ENCODE results near the gene NDEL1.

NDEL1 gene

DNA sequence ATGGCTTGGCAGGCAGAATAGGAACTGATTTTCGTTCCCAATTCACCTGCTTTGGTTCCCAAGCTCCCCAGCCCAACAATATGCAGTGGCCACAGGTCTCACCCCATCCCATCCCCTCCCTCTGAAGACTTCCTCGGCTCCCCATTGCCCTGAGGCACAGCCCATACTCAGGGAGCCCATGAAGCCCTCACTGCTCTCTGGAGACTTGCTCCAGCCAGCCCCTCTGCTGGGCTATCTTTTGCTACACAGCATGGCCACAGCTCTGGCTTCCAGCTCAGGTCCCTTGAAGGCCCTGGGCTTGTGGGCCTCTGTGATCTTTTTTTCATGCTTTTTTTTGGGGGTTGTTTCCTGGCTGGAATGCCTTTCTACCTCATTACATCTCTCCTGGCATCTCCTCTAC lies 29.5 kb upstream of the NDEL1 start:
- no peak for FAIRE-seq
- TF ChIP-seq, protein P1, sequence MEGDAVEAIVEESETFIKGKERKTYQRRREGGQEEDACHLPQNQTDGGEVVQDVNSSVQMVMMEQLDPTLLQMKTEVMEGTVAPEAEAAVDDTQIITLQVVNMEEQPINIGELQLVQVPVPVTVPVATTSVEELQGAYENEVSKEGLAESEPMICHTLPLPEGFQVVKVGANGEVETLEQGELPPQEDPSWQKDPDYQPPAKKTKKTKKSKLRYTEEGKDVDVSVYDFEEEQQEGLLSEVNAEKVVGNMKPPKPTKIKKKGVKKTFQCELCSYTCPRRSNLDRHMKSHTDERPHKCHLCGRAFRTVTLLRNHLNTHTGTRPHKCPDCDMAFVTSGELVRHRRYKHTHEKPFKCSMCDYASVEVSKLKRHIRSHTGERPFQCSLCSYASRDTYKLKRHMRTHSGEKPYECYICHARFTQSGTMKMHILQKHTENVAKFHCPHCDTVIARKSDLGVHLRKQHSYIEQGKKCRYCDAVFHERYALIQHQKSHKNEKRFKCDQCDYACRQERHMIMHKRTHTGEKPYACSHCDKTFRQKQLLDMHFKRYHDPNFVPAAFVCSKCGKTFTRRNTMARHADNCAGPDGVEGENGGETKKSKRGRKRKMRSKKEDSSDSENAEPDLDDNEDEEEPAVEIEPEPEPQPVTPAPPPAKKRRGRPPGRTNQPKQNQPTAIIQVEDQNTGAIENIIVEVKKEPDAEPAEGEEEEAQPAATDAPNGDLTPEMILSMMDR (IDR thresholded peaks at IDR 0.05; ENCODE audit: insufficient read depth, missing control alignments) = no peak
- DNase-seq (ENCODE audit: insufficient read length, low spot score) = no peak

DNA sequence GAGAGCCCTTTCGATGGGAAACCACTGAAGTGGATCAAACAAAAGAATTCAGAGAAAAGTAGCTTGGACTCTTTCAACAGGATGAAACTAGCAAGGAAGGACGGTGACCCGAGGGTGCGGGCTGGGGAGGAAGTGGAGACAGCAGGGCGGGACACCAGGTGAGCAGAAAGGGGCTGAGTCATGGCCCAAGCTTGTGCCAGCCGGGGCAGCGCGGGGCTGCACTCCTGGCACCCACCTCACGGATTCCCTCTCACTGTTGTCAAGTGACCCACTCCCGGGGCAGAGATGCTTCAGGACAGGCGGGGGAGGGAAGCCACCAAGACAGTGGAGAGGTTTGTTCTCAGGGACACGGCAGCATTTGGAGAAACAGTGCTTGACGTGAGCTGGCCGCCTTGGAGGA lies 27.3 kb upstream of the NDEL1 start:
- TF ChIP-seq, protein P1 (IDR thresholded peaks at IDR 0.05; ENCODE audit: insufficient read depth, missing control alignments) = no peak
- DNase-seq (ENCODE audit: insufficient read length, low spot score) = no peak
- no peak for FAIRE-seq

DNA sequence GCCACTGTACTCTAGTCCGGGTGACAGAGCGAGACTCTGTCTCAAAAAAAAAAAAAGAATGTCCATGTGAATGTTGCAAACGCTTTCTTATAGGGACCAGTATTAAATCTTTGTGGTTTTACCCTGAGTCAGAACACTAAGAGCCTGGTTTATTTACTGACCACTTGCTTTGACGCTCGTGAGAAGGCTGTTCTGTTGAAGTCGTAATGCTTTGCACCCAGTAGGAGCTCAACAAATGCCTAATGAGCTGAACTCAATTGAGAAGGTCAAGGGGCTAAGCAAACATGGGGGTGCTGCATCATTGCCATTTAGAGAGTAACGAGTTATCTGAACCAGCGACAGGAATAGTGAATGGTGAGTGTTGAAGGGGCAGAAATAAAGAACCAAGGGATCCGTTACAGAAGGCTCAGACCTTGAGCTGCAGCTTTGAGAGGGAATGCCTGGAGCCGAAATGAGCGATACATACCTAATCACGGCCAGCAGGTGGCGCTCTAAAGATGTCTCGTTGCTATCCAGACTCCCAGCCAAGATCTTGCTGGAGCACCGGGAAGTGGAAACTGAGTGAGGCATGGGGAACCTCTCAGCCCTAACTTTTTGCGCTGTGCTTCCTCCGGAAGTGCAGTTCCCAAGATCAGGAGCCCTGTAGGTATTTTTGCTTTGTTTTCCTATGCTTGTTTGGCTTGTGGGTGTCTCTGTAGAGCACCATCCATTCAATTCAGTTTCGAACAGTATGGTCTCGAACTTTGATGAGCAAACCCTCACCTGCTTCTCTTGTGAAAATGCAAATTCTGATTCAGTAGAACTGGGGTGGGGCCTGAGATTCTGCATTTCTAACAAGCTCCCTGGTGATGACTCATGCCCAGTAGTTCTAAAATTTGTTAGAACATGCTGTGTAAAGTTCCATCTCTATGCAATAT lies 25.5 kb upstream of the NDEL1 start:
- FAIRE-seq (peak; percentile 38), DNase-seq (ENCODE audit: insufficient read length, low spot score) (peak; percentile 39)
- TF ChIP-seq, protein P1 (IDR thresholded peaks at IDR 0.05; ENCODE audit: insufficient read depth, missing control alignments) = peak; percentile 58

DNA sequence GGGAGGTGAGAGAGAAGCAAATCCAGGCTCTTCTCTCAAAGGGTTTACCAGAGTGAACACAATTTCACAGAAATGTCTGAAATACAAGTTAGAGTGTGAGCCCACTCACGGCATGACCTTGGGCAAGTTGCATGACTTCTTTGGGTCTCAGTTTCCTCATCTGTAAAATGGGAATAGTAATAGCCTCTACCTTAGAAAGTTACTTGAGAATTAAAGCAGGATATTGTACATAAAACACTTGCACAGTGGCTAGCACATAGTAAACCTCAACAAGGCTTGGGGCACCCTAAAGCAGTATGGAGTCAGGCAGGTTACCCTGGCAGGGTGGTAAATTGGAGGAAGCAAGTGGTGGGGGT lies 24.8 kb upstream of the NDEL1 start:
- FAIRE-seq (no peak), DNase-seq (ENCODE audit: insufficient read length, low spot score) (no peak)
- TF ChIP-seq, protein P1 (IDR thresholded peaks at IDR 0.05; ENCODE audit: insufficient read depth, missing control alignments) = no peak

DNA sequence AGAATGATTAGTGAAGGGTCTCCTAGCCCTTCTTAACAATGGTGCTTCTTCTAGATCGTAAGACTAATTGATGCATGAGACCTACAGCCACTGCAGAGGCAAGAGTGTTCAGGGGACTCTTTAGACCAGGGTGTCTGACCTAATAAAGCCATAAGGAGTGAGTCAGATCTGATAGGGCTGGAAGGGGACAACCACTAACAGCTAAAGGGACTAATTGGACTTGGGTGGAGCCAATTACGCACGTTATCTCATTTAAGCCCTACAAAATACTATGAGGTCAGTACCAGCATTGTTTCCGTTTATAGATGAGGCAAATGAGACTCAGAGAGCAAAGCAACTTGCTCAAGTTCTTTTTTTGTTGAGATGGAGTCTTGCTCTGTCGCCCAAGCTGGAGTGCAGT lies 23.6 kb upstream of the NDEL1 start:
- TF ChIP-seq, protein P1 (IDR thresholded peaks at IDR 0.05; ENCODE audit: insufficient read depth, missing control alignments) = no peak
- DNase-seq (ENCODE audit: insufficient read length, low spot score) (no peak), FAIRE-seq (no peak)

DNA sequence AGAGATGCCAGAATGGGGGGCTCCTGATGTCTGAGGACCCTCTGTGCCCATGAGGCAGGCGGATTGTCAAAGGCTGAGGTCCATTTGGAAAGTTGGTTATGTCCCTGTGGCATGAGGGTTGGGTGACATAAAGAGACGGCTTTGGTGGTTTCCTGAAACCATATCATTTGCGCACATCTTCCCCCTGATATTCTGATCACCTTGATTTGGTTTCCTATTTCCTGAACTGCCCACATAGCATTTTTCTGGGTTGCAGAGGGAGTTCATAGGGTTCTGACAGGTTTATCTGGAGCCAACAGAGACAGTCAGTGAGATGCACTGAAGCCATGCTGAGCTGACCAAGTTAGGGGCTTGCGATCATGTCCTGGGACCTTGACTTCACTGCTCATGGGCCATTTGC lies 22.4 kb upstream of the NDEL1 start:
- TF ChIP-seq, protein P1 (IDR thresholded peaks at IDR 0.05; ENCODE audit: insufficient read depth, missing control alignments) = no peak
- DNase-seq (ENCODE audit: insufficient read length, low spot score) = no peak
- no peak for FAIRE-seq

DNA sequence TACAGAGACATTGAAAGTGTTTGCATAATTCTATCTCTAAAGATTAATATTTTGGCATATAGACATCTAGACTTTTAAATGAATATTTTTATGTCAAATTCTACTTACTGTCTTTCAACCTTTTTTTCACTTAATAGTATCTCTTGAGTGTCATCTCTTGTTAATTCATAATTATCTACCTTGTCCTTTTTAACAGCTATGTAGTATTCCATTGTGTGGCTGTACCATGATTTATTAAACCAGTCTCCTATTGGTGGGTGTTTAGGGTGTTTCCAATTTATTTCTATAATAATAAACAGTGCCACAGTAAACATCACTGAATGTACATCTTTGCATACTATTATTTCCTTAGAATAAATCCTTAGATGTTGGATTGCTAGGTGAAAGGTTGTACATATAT lies 21.7 kb upstream of the NDEL1 start:
- TF ChIP-seq, protein P1 (IDR thresholded peaks at IDR 0.05; ENCODE audit: insufficient read depth, missing control alignments) = no peak
- DNase-seq (ENCODE audit: insufficient read length, low spot score) (no peak), FAIRE-seq (no peak)
